GM04504 (cell line): Measurements from ENCODE around the gene ANAPC10.
"Not testable (repeated sequence)": the region's sequence is repeated elsewhere in the genome, so short reads cannot be mapped to it uniquely, and the experiment has no call there.

Experiments
- DNase-seq: peaks from one replicate; pipeline ENCODE4 v3.0.0-alpha.2; 2012; ENCODE audit warnings: low read depth

Gene ANAPC10

GRCh38 chr4:145097821-145098674 is at the start of gene ANAPC10, which contains the start of gene ABCE1:
TSS of gene ANAPC10 (minus strand) at chr4:145098196. CDS start at chr4:145096099, 2,097 bp downstream.
TSS of gene ABCE1 (plus strand) at chr4:145098311. CDS start at chr4:145104413, 6,102 bp downstream.
- peak; percentile 96 for DNase-seq

- not testable (repeated sequence) for DNase-seq
These were observed 38.2 kb upstream of the ANAPC10 start for GRCh38 chr4:145136219-145136618.

GRCh38 chr4:145132511-145133098 is 34.6 kb upstream of the ANAPC10 start:
- no peak for DNase-seq

- DNase-seq: no peak
These were observed 33.9 kb upstream of the ANAPC10 start for GRCh38 chr4:145131848-145132247.

GRCh38 chr4:145130788-145131399 is 32.9 kb upstream of the ANAPC10 start:
- peak; percentile 86 for DNase-seq

GRCh38 chr4:145130130-145130529 is 32.1 kb upstream of the ANAPC10 start:
- no peak for DNase-seq

GRCh38 chr4:145125396-145125795 is 27.4 kb upstream of the ANAPC10 start:
- DNase-seq: no peak

- no peak for DNase-seq
These were observed 10.1 kb upstream of the ANAPC10 start for GRCh38 chr4:145108128-145108527.

- no peak for DNase-seq
These were observed 9.1 kb upstream of the ANAPC10 start for GRCh38 chr4:145107126-145107525.

- no peak for DNase-seq
These were observed 5.5 kb upstream of the ANAPC10 start for GRCh38 chr4:145103496-145103895.

- no peak for DNase-seq
These were observed 4.6 kb upstream of the ANAPC10 start for GRCh38 chr4:145102619-145103018.

- no peak for DNase-seq
These were observed 3.1 kb upstream of the ANAPC10 start for GRCh38 chr4:145101091-145101490.

GRCh38 chr4:145099653-145100052 is 1.7 kb upstream of the ANAPC10 start:
- no peak for DNase-seq

- DNase-seq: peak; percentile 17
These were observed 660 bp upstream of the ANAPC10 start for GRCh38 chr4:145098675-145099037.

GRCh38 chr4:145097331-145097820 is 620 bp downstream of the ANAPC10 start:
- DNase-seq: no peak

- no peak for DNase-seq
These were observed 4.4 kb downstream of the ANAPC10 start for GRCh38 chr4:145093638-145094037.

- DNase-seq: no peak
These were observed 7.6 kb downstream of the ANAPC10 start for GRCh38 chr4:145090380-145090779.

GRCh38 chr4:145083891-145084605 is 13.9 kb downstream of the ANAPC10 start:
- DNase-seq: no peak

- no peak for DNase-seq
These were observed 16.2 kb downstream of the ANAPC10 start for GRCh38 chr4:145081756-145082155.

GRCh38 chr4:145076469-145076855 is 21.5 kb downstream of the ANAPC10 start:
- DNase-seq: no peak

GRCh38 chr4:145075742-145076468 is 22.1 kb downstream of the ANAPC10 start:
- DNase-seq: no peak
